ENCODE measurements around the gene TBR1.

The TBR1 gene

DNA sequence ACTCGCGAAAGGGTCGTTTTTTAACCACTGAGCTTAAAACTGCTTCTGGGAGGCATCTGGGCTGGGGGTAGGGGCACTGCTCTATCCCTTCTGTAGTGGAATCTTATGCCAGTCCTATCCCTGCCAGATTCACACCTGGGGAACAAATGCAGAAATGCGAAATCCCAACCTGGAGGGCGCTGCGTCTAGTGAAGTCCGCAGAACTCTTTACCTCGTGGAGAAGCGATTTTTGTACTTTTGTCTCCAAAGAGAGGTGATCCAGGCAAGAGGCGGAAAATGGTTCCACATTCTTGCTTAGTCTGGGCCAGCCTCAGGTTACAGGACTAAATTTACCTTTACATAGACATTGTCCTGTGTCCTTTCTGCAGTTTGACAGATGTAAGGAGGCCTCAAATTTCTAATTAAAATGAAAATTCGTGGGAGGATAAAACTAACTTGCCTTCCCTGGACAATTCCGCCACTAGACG lies 10.4 kb downstream of the TBR1 start:
- Histone ChIP-seq H3K4me3 (ENCODE audit: low read depth, low read length) (no peak overlapping the region), H3K36me3 (ENCODE audit: control insufficient read depth in 2 of 2, insufficient read depth in 1 of 2, low read length in 2 of 2) (no peaks in the 10 kb centered on the region), H3K4me1 (ENCODE audit: control insufficient read depth, insufficient read depth, low read length) (no peaks in the 10 kb centered on the region), H3K27ac (ENCODE audit: extremely low read depth, low read depth, low read length) (no peak overlapping the region), H3K9me3 (ENCODE audit: control insufficient read depth, insufficient read depth, low read depth, low read length) (no peaks in the 10 kb centered on the region)
- ChIA-PET CTCF (no interaction called here), POLR2A (no interaction called here)
- TF ChIP-seq FEZF1 (tag by site-specific recombination; IDR thresholded peaks at IDR 0.05) (no peak), ZNF354C (tag by site-specific recombination; IDR thresholded peaks at IDR 0.05; ENCODE audit: borderline replicate concordance, low read depth) (no peak), ZNF670 (tag by site-specific recombination; IDR thresholded peaks at IDR 0.05; ENCODE audit: low read depth) (no peak), ZNF521 (tag by site-specific recombination; IDR thresholded peaks at IDR 0.05) (no peak), ZNF548 (tag by site-specific recombination; IDR thresholded peaks at IDR 0.05) (no peak), HOXC10 (CRISPR knock-in tag; IDR thresholded peaks at IDR 0.05) (no peak), ATF2 (tag by site-specific recombination; IDR thresholded peaks at IDR 0.05; ENCODE audit: low read depth) (no peak), ZSCAN16 (tag by site-specific recombination; IDR thresholded peaks at IDR 0.05) (no peak), ZNF558 (tag by site-specific recombination; IDR thresholded peaks at IDR 0.05) (no peak), ZNF530 (tag by site-specific recombination; IDR thresholded peaks at IDR 0.05; ENCODE audit: low read depth) (no peak), BCL6B (tag by site-specific recombination; IDR thresholded peaks at IDR 0.05) (no peak), OVOL3 (tag by site-specific recombination; IDR thresholded peaks at IDR 0.05) (no peak), KLF9 (tag by site-specific recombination; IDR thresholded peaks at IDR 0.05; ENCODE audit: low read depth) (no peak), ZFP41 (tag by site-specific recombination; IDR thresholded peaks at IDR 0.05; ENCODE audit: borderline replicate concordance) (no peak), ZNF580 (tag by site-specific recombination; IDR thresholded peaks at IDR 0.05) (no peak), ZNF514 (tag by site-specific recombination; IDR thresholded peaks at IDR 0.05) (no peak), ZBTB17 (tag by site-specific recombination; IDR thresholded peaks at IDR 0.05) (no peak), ZNF324 (tag by site-specific recombination; IDR thresholded peaks at IDR 0.05) (no peak), RBAK (tag by site-specific recombination; IDR thresholded peaks at IDR 0.05) (no peak)
- TF ChIP-seq, protein P1, sequence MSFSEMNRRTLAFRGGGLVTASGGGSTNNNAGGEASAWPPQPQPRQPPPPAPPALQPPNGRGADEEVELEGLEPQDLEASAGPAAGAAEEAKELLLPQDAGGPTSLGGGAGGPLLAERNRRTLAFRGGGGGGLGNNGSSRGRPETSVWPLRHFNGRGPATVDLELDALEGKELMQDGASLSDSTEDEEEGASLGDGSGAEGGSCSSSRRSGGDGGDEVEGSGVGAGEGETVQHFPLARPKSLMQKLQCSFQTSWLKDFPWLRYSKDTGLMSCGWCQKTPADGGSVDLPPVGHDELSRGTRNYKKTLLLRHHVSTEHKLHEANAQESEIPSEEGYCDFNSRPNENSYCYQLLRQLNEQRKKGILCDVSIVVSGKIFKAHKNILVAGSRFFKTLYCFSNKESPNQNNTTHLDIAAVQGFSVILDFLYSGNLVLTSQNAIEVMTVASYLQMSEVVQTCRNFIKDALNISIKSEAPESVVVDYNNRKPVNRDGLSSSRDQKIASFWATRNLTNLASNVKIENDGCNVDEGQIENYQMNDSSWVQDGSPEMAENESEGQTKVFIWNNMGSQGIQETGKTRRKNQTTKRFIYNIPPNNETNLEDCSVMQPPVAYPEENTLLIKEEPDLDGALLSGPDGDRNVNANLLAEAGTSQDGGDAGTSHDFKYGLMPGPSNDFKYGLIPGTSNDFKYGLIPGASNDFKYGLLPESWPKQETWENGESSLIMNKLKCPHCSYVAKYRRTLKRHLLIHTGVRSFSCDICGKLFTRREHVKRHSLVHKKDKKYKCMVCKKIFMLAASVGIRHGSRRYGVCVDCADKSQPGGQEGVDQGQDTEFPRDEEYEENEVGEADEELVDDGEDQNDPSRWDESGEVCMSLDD (tag by site-specific recombination; IDR thresholded peaks at IDR 0.05), result no peak

GRCh38 chr2:161426922-161427663 lies 11.0 kb downstream of the TBR1 start:
- POLR2A ChIA-PET, result no interaction called here
- Histone ChIP-seq H3K36me3 (ENCODE audit: control insufficient read depth in 2 of 2, insufficient read depth in 1 of 2, low read length in 2 of 2) (no peaks in the 10 kb centered on the region), H3K27ac (ENCODE audit: extremely low read depth, low read depth, low read length) (no peak overlapping the region), H3K4me1 (ENCODE audit: control insufficient read depth, insufficient read depth, low read length) (no peaks in the 10 kb centered on the region), H3K9me3 (ENCODE audit: control insufficient read depth, insufficient read depth, low read depth, low read length) (no peaks in the 10 kb centered on the region), H3K4me3 (ENCODE audit: low read depth, low read length) (no peak overlapping the region)
- CTCF ChIA-PET, result interaction anchor here (0.6 kb wide), 1 partner anchor 49 kb away, joined by 4 read pairs; no protein-coding TSS in a partner anchor
- no peak for TF ChIP-seq ZNF112 (tag by site-specific recombination; IDR thresholded peaks at IDR 0.05)
- TF ChIP-seq, protein P2, sequence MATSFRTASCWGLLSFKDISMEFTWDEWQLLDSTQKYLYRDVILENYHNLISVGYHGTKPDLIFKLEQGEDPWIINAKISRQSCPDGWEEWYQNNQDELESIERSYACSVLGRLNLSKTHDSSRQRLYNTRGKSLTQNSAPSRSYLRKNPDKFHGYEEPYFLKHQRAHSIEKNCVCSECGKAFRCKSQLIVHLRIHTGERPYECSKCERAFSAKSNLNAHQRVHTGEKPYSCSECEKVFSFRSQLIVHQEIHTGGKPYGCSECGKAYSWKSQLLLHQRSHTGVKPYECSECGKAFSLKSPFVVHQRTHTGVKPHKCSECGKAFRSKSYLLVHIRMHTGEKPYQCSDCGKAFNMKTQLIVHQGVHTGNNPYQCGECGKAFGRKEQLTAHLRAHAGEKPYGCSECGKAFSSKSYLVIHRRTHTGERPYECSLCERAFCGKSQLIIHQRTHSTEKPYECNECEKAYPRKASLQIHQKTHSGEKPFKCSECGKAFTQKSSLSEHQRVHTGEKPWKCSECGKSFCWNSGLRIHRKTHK (tag by site-specific recombination; IDR thresholded peaks at IDR 0.05), result no peak
- TF ChIP-seq ZNF223 (tag by site-specific recombination; IDR thresholded peaks at IDR 0.05), result no peak
- TF ChIP-seq ZNF701 (tag by site-specific recombination; IDR thresholded peaks at IDR 0.05), result no peak
- no peak for TF ChIP-seq ZNF707 (tag by site-specific recombination; IDR thresholded peaks at IDR 0.05)
- TF ChIP-seq GLIS2 (tag by site-specific recombination; IDR thresholded peaks at IDR 0.05), result no peak
- TF ChIP-seq ZFP41 (tag by site-specific recombination; IDR thresholded peaks at IDR 0.05; ENCODE audit: borderline replicate concordance), result no peak
- no peak for TF ChIP-seq ZNF175 (tag by site-specific recombination; IDR thresholded peaks at IDR 0.05)
- TF ChIP-seq ZNF184 (tag by site-specific recombination; IDR thresholded peaks at IDR 0.05), result no peak
- TF ChIP-seq ZNF530 (tag by site-specific recombination; IDR thresholded peaks at IDR 0.05; ENCODE audit: low read depth), result no peak

Data from HEK293 (cell line).